GM19324 (cell line): ENCODE measurements around the gene STK10.
"Not testable (repeated sequence)": the region's sequence is repeated elsewhere in the genome, so short reads cannot be mapped to it uniquely, and the experiment has no call there.

Source experiments
- ATAC-seq: cut with Tn5 transposase; IDR thresholded peaks from one replicate; pipeline ENCODE4 v1.9.1; 2021; ENCODE audit warnings: mild to moderate bottlenecking, moderate library complexity; ENCODE audit not compliant: unreplicated experiment, low FRiP score

STK10 gene

GRCh38 chr5:172029876-172030275 is 158.1 kb downstream of the STK10 start:
- ATAC-seq, result no peak

- ATAC-seq, result no peak
These were observed 159.9 kb downstream of the STK10 start for GRCh38 chr5:172028167-172028566.

GRCh38 chr5:172020110-172020786 is 167.8 kb downstream of the STK10 start:
- ATAC-seq, result not testable (repeated sequence)

- no peak for ATAC-seq
These were observed 172.7 kb downstream of the STK10 start for GRCh38 chr5:172015346-172015745.

GRCh38 chr5:172010278-172010677 is 177.7 kb downstream of the STK10 start:
- no peak for ATAC-seq

- ATAC-seq, result no peak
These were observed 178.3 kb downstream of the STK10 start for GRCh38 chr5:172009536-172010270.

GRCh38 chr5:172008689-172009141 is 179.3 kb downstream of the STK10 start:
- no peak for ATAC-seq

GRCh38 chr5:172008111-172008455 is 179.9 kb downstream of the STK10 start:
- ATAC-seq, result no peak

GRCh38 chr5:172007175-172008110 is 180.6 kb downstream of the STK10 start:
- no peak for ATAC-seq

GRCh38 chr5:172006321-172007174 is 181.5 kb downstream of the STK10 start, which contains the start of gene FBXW11:
FBXW11 (minus strand) TSS chr5:172006638; CDS start chr5:172006502, 136 bp downstream.
- ATAC-seq, result peak; percentile 93

- ATAC-seq, result peak; percentile 5
These were observed 182.2 kb downstream of the STK10 start for GRCh38 chr5:172005708-172006320.

GRCh38 chr5:172004824-172005237 is 183.2 kb downstream of the STK10 start:
- ATAC-seq, result no peak

GRCh38 chr5:172003746-172004145 is 184.3 kb downstream of the STK10 start:
- no peak for ATAC-seq

GRCh38 chr5:172002840-172003512 is 185.0 kb downstream of the STK10 start:
- no peak for ATAC-seq

GRCh38 chr5:172002310-172002709 is 185.7 kb downstream of the STK10 start:
- no peak for ATAC-seq

GRCh38 chr5:171999877-172000276 is 188.1 kb downstream of the STK10 start:
- peak; percentile 69 for ATAC-seq

- no peak for ATAC-seq
These were observed 188.9 kb downstream of the STK10 start for GRCh38 chr5:171999100-171999499.

- no peak for ATAC-seq
These were observed 191.0 kb downstream of the STK10 start for GRCh38 chr5:171997011-171997410.

GRCh38 chr5:171992813-171993212 is 195.2 kb downstream of the STK10 start:
- no peak for ATAC-seq
